GM12878 (cell line): ENCODE results near the gene CDC14B. TPM values are rescaled to one million over a fixed set of nuclear protein-coding genes. Genes with fewer than 3 reads are reported as not detected.

Experiments used
- ATAC-seq: fragments of 200-7000 bp; cut with Tn5 transposase; 3 replicates; pipeline ENCODE4 v1.9.1; 2020; ENCODE audit warnings: mild to moderate bottlenecking, moderate library complexity
- BruUV-seq: library from RNA; stranded (reverse); fragments of 400-500 nt; replicated peaks from 2 replicates; lab custom pipeline; 2021; lab: Mats Ljungman, UMichigan
- CTCF ChIA-PET: fragments of 300-600 bp; sonication (Branson Sonifier 250); formaldehyde crosslinking; extraction: SDS; loops from one replicate; lab custom pipeline; 2021; ENCODE audit warnings: inconsistent platforms; lab: Yijun Ruan, JAX
- POLR2A ChIA-PET: fragments of 350-600 bp; formaldehyde crosslinking; extraction: SDS; loops from one replicate; lab custom pipeline; 2021; ENCODE audit warnings: inconsistent platforms; lab: Charles Lee
- RAD21 ChIA-PET: fragments of 300-600 bp; sonication (Branson Sonifier 250); formaldehyde crosslinking; loops from one replicate; lab custom pipeline; 2023; ENCODE audit warnings: antibody characterized with exemption; ENCODE audit not compliant: unreplicated experiment; lab: Charles Lee
- SMC1A ChIA-PET: fragments of 300-600 bp; sonication (Branson Sonifier 250); formaldehyde crosslinking; loops from one replicate; lab custom pipeline; 2023; ENCODE audit not compliant: unreplicated experiment, uncharacterized antibody; lab: Charles Lee
- DNase-seq: peaks from one replicate; pipeline ENCODE4 v3.0.0-alpha.2; 2011; ENCODE audit warnings: low read depth, low spot score
- FAIRE-seq: peaks from 3 replicates; lab custom pipeline; 2011; peaks lifted over from hg19 to GRCh38; lab: Jason Lieb, UNC
- H2AFZ ChIP-seq: 2 replicates; pipeline ENCODE4 v1.6.0; 2011; ENCODE audit warnings: low read depth, low read length, control low read depth; ENCODE audit not compliant: control insufficient read depth
- H3K27ac ChIP-seq: 2 replicates; pipeline ENCODE4 v1.5.1; 2011; ENCODE audit warnings: control low read depth; ENCODE audit not compliant: control insufficient read depth, insufficient read depth
- H3K27me3 ChIP-seq, 2 experiments: replicated peaks in 1 of 2; 2 replicates each; pipeline versions ENCODE4 v1.6.0 to v1.6.1; 2011; ENCODE audit warnings: low read length in 1 of 2; ENCODE audit not compliant: control insufficient read depth in 2 of 2, insufficient read depth in 2 of 2
- H3K36me3 ChIP-seq, 2 experiments: 2 replicates each; pipeline ENCODE4 v1.5.1; 2011; ENCODE audit warnings: low read length in 1 of 2; ENCODE audit not compliant: control insufficient read depth in 2 of 2, insufficient read depth in 2 of 2
- H3K4me1 ChIP-seq: 2 replicates; pipeline ENCODE4 v1.6.1; 2011; ENCODE audit warnings: mild to moderate bottlenecking, low read length, moderate library complexity, mixed read lengths; ENCODE audit not compliant: control insufficient read depth, insufficient read depth
- H3K4me2 ChIP-seq: 2 replicates; pipeline ENCODE4 v1.6.0; 2011; ENCODE audit warnings: control low read depth; ENCODE audit not compliant: control insufficient read depth, insufficient read depth
- H3K4me3 ChIP-seq: fragments of 200-600 bp; sonication (generic); 2 replicates; pipeline ENCODE4 v1.5.1; 2016
- H3K79me2 ChIP-seq: 2 replicates; pipeline ENCODE4 v1.6.0; 2011; ENCODE audit warnings: low read length; ENCODE audit not compliant: control insufficient read depth, insufficient read depth
- H3K9ac ChIP-seq: 2 replicates; pipeline ENCODE4 v1.8.0; 2011; ENCODE audit warnings: low read length, control low read depth, mixed read lengths; ENCODE audit not compliant: control insufficient read depth, insufficient read depth
- H3K9me3 ChIP-seq: replicated peaks from 3 replicates; pipeline ENCODE4 v1.5.1; 2011; ENCODE audit warnings: mild to moderate bottlenecking, low read length; ENCODE audit not compliant: control insufficient read depth, insufficient read depth
- H4K20me1 ChIP-seq: 2 replicates; pipeline ENCODE4 v1.6.0; 2011; ENCODE audit not compliant: control insufficient read depth, insufficient read depth
- BCL11A ChIP-seq: IDR thresholded peaks from 2 replicates; pipeline ENCODE4 v1.6.1; 2011; ENCODE audit warnings: low read depth, low read length
- CTCF ChIP-seq, 3 experiments: IDR thresholded peaks in 2 of 3; conservative IDR thresholded peaks in 1 of 3; 2 replicates each; pipeline ENCODE4 v1.5.1; 2011; ENCODE audit warnings: low read depth in 3 of 3, low read length in 3 of 3, mild to moderate bottlenecking in 3 of 3, control low read depth in 2 of 3, moderate library complexity in 2 of 3, inconsistent platforms in 1 of 3, mixed read lengths in 1 of 3; ENCODE audit not compliant: control insufficient read depth in 2 of 3, insufficient read depth in 1 of 3; ENCODE audit errors: extremely low read depth in 1 of 3
- NRF1 ChIP-seq: conservative IDR thresholded peaks from 2 replicates; pipeline ENCODE4 v1.6.1; 2011; ENCODE audit warnings: mild to moderate bottlenecking, low read depth, low read length, improper control_type of control experiment
- RBBP5 ChIP-seq: fragments of 200-600 bp; sonication (generic); conservative IDR thresholded peaks from 2 replicates; pipeline ENCODE4 v1.6.1; 2016
- TARDBP ChIP-seq: IDR thresholded peaks from 2 replicates; pipeline ENCODE4 v1.6.1; 2016; ENCODE audit warnings: borderline replicate concordance
- TCF7 ChIP-seq: IDR thresholded peaks from 2 replicates; pipeline ENCODE4 v1.6.1; 2014; ENCODE audit warnings: antibody characterized with exemption, borderline replicate concordance
- WGBS: methylation state at CpG from one replicate; pipeline ENCODE4 v1.1.6; 2016; ENCODE audit warnings: low lambda C conversion rate; ENCODE audit not compliant: insufficient replicate concordance, insufficient coverage; ENCODE audit errors: missing lambda C conversion rate; 5-methylcytosine and 5-hydroxymethylcytosine counted together
- in situ Hi-C: fragments of 300-500 bp; cut with MboI; formaldehyde crosslinking; loops from 9 replicates; pipeline ENCODE4 v1.14.3; 2018; ENCODE audit warnings: mixed read lengths
- intact Hi-C: fragments of 100-400 bp; cut with micrococcal nuclease; formaldehyde crosslinking; loops from one replicate; pipeline ENCODE4 v1.14.2; 2022; ENCODE audit not compliant: unreplicated experiment
- polyA plus RNA-seq, 11 experiments: library from polyadenylated mRNA; depleted of rRNA in 4 of 11; unstranded in 6 of 11; stranded (reverse) in 5 of 11; fragments of >200 nt; fragmentation: Nextera tagmentation in 4 of 11; fragmentation: Illumina TruSeq in 1 of 11; extraction: Ambion mirVana in 4 of 11; extraction: Trizol in 1 of 11; gene quantifications; 1 replicate in 1 of 11; 2 replicates in 10 of 11; pipeline versions ENCODE4 v1.2.1 to v1.2.3, GENCODE V29; 2011 to 2016; ENCODE audit warnings: inconsistent platforms in 2 of 11, missing spikeins in 2 of 11, low read depth in 1 of 11
- total RNA-seq, 4 experiments: library from RNA; depleted of rRNA in 3 of 4; stranded (reverse); fragments of >200 nt in 3 of 4; fragmentation: Illumina TruSeq in 1 of 4; extraction: Trizol in 1 of 4; gene quantifications; 2 replicates each; pipeline versions ENCODE4 v1.2.1 to v1.2.3, GENCODE V29; 2013 to 2021

CDC14B gene
- total and polyA plus RNA-seq, 10 of the 15 experiments (the other 5 are each of a cell fraction or from before 2014, with no cell fraction given) = 3.7 to 11.7 (median 6.2) TPM

GRCh38 chr9:96460470-96460869 lies 159.2 kb downstream of the CDC14B start (continued):
- TF ChIP-seq CTCF (IDR thresholded peaks at IDR 0.05 in 2 of 3, conservative IDR thresholded peaks at IDR 0.05 in 1 of 3; ENCODE audit: control insufficient read depth in 2 of 3, extremely low read depth in 1 of 3, insufficient read depth in 1 of 3, low read depth in 3 of 3, low read length in 3 of 3) = no peak

- ChIA-PET POLR2A (no interaction called here), SMC1A (interaction anchor here (2.2 kb wide), 1 partner anchor 17 kb away, joined by 6 read pairs; no protein-coding TSS in a partner anchor), RAD21 (interaction anchor here (1.3 kb wide), 1 partner anchor 17 kb away, joined by 3 read pairs; no protein-coding TSS in a partner anchor), CTCF (interaction anchor here (0.6 kb wide), 1 partner anchor 207 kb away, joined by 3 read pairs; no protein-coding TSS in a partner anchor)
- no peak for DNase-seq
- Histone ChIP-seq H3K4me1 (no peaks in the 10 kb centered on the region), H3K27me3 (no peaks in the 10 kb centered on the region), H4K20me1 (no peaks in the 10 kb centered on the region), H3K9me3 (no peaks in the 10 kb centered on the region), H3K79me2 (no peaks in the 10 kb centered on the region), H3K27ac (no peak overlapping the region), H3K9ac (no peak overlapping the region), H3K36me3 (no peaks in the 10 kb centered on the region), H2AFZ (no peak overlapping the region), H3K4me3 (no peak overlapping the region), H3K4me2 (no peak overlapping the region)
- WGBS = 95% methylated on average over 7 of the region's 7 CpGs
- no peak for FAIRE-seq
- no TSS peak for BruUV-seq
- TF ChIP-seq BCL11A (no peak), NRF1 (no peak), TARDBP (no peak), RBBP5 (no peak), TCF7 (no peak)
- in situ Hi-C loops = no loop called here
- ATAC-seq = no peak
- intact Hi-C loops = no loop called here
Observed at GRCh38 chr9:96459268-96460007, 160.2 kb downstream of the CDC14B start.
